DMS 273 (cell line): ENCODE results near the gene BCL2L1.
A peak's percentile ranks its signal among the peaks of the same experiment; 100 is the strongest.

Source experiments
- DNase-seq: peaks from one replicate; lab custom pipeline; 2025; ENCODE audit not compliant: unreplicated experiment; lab: John Stamatoyannopoulos, UW

BCL2L1 gene

GRCh38 chr20:31710423-31711108 lies 12.1 kb downstream of the BCL2L1 start:
- peak; percentile 84 for DNase-seq

GRCh38 chr20:31709939-31710338 lies 12.7 kb downstream of the BCL2L1 start:
- DNase-seq = peak; percentile 48

GRCh38 chr20:31708736-31709534 lies 13.7 kb downstream of the BCL2L1 start:
- DNase-seq = peak; percentile 37

- DNase-seq = peak; percentile 91
Observed at GRCh38 chr20:31707994-31708735, 14.5 kb downstream of the BCL2L1 start.

- DNase-seq = no peak
Observed at GRCh38 chr20:31707258-31707615, 15.4 kb downstream of the BCL2L1 start.

GRCh38 chr20:31706607-31707257 lies 15.9 kb downstream of the BCL2L1 start:
- DNase-seq = no peak

GRCh38 chr20:31705598-31706597 lies 16.8 kb downstream of the BCL2L1 start:
- DNase-seq = no peak

- DNase-seq = no peak
Observed at GRCh38 chr20:31705191-31705590, 17.5 kb downstream of the BCL2L1 start.

- no peak for DNase-seq
Observed at GRCh38 chr20:31704225-31705119, 18.2 kb downstream of the BCL2L1 start.

GRCh38 chr20:31701591-31701990 lies 21.1 kb downstream of the BCL2L1 start:
- no peak for DNase-seq

GRCh38 chr20:31700747-31701146 lies 21.9 kb downstream of the BCL2L1 start:
- DNase-seq = no peak

GRCh38 chr20:31699801-31700728 lies 22.6 kb downstream of the BCL2L1 start:
- no peak for DNase-seq

GRCh38 chr20:31698803-31699718 lies 23.6 kb downstream of the BCL2L1 start:
- peak; percentile 63 for DNase-seq

GRCh38 chr20:31698243-31698802 lies 24.3 kb downstream of the BCL2L1 start:
- no peak for DNase-seq

- no peak for DNase-seq
Observed at GRCh38 chr20:31695849-31696804, 26.5 kb downstream of the BCL2L1 start.
